DND-41 (cell line): ENCODE results near the gene EXT2.

Experiments
- ATAC-seq: fragments of 200-7000 bp; cut with Tn5 transposase; 3 replicates; pipeline ENCODE4 v1.9.1; 2021; ENCODE audit warnings: low read depth; ENCODE audit not compliant: insufficient read depth
- DNase-seq: peaks from one replicate; pipeline ENCODE4 v3.0.0-alpha.2; 2020
- H2AFZ ChIP-seq: 2 replicates; pipeline ENCODE4 v1.6.0; 2012; ENCODE audit warnings: low read depth, low read length
- H3K27ac ChIP-seq: 2 replicates; pipeline ENCODE4 v1.5.1; 2012; ENCODE audit warnings: low read length, inconsistent platforms
- H3K27me3 ChIP-seq: fragments of 200-600 bp; sonication (generic); 2 replicates; pipeline ENCODE4 v1.6.0; 2012; ENCODE audit warnings: low read length, mild to moderate bottlenecking, inconsistent platforms; ENCODE audit not compliant: insufficient read depth, poor library complexity
- H3K36me3 ChIP-seq: 2 replicates; pipeline ENCODE4 v1.5.1; 2012; ENCODE audit warnings: low read length, inconsistent platforms; ENCODE audit not compliant: insufficient read depth
- H3K4me1 ChIP-seq: 2 replicates; pipeline ENCODE4 v1.5.1; 2012; ENCODE audit warnings: mild to moderate bottlenecking, low read length; ENCODE audit not compliant: insufficient read depth
- H3K4me2 ChIP-seq: 2 replicates; pipeline ENCODE4 v1.6.0; 2012; ENCODE audit warnings: mild to moderate bottlenecking, moderate library complexity, low read length, inconsistent platforms; ENCODE audit not compliant: insufficient read depth
- H3K4me3 ChIP-seq, 2 experiments: fragments of 200-600 bp in 1 of 2; shearing (Covaris generic) in 1 of 2; 2 replicates each; pipeline ENCODE4 v1.5.1; 2012 to 2016; ENCODE audit warnings: inconsistent platforms in 2 of 2, low read length in 2 of 2, mild to moderate bottlenecking in 2 of 2, low read depth in 1 of 2, moderate library complexity in 1 of 2
- H3K79me2 ChIP-seq: 2 replicates; pipeline ENCODE4 v1.6.0; 2012; ENCODE audit warnings: low read length, inconsistent platforms; ENCODE audit not compliant: insufficient read depth
- H3K9ac ChIP-seq: 2 replicates; pipeline ENCODE4 v1.6.0; 2012; ENCODE audit warnings: low read depth, mild to moderate bottlenecking, inconsistent platforms, low read length, moderate library complexity
- H3K9me3 ChIP-seq: 2 replicates; pipeline ENCODE4 v1.5.1; 2012; ENCODE audit warnings: low read length, moderate library complexity, mild to moderate bottlenecking, inconsistent platforms; ENCODE audit not compliant: insufficient read depth, severe bottlenecking
- H4K20me1 ChIP-seq: 2 replicates; pipeline ENCODE4 v1.6.0; 2012; ENCODE audit warnings: low read length; ENCODE audit not compliant: insufficient read depth
- EZH2 ChIP-seq: IDR thresholded peaks from 3 replicates; pipeline ENCODE4 v1.6.1; 2012; ENCODE audit warnings: borderline replicate concordance, low read depth, mild to moderate bottlenecking, moderate library complexity, low read length, inconsistent platforms; ENCODE audit not compliant: severe bottlenecking
- TF ChIP-seq, protein P1 (sequence below): IDR thresholded peaks from 2 replicates; pipeline ENCODE4 v1.5.1; 2012; ENCODE audit warnings: borderline replicate concordance, low read length, moderate library complexity, mild to moderate bottlenecking; ENCODE audit not compliant: poor library complexity, severe bottlenecking; ENCODE audit errors: extremely low read depth

EXT2 gene

GRCh38 chr11:44112091-44112821, 16.8 kb downstream of the EXT2 start:
- H3K4me1 ChIP-seq, result no peaks in the 10 kb centered on the region
- no peaks in the 10 kb centered on the region for H4K20me1 ChIP-seq
- no peaks in the 10 kb centered on the region for H3K79me2 ChIP-seq
- peaks cover 61% of the 10 kb centered on the region for H3K36me3 ChIP-seq
- no peak overlapping the region for H3K4me2 ChIP-seq
- TF ChIP-seq, protein P1, sequence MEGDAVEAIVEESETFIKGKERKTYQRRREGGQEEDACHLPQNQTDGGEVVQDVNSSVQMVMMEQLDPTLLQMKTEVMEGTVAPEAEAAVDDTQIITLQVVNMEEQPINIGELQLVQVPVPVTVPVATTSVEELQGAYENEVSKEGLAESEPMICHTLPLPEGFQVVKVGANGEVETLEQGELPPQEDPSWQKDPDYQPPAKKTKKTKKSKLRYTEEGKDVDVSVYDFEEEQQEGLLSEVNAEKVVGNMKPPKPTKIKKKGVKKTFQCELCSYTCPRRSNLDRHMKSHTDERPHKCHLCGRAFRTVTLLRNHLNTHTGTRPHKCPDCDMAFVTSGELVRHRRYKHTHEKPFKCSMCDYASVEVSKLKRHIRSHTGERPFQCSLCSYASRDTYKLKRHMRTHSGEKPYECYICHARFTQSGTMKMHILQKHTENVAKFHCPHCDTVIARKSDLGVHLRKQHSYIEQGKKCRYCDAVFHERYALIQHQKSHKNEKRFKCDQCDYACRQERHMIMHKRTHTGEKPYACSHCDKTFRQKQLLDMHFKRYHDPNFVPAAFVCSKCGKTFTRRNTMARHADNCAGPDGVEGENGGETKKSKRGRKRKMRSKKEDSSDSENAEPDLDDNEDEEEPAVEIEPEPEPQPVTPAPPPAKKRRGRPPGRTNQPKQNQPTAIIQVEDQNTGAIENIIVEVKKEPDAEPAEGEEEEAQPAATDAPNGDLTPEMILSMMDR, result no peak
- no peak for TF ChIP-seq EZH2
- H3K4me3 ChIP-seq, result no peak overlapping the region
- H3K9me3 ChIP-seq, result no peaks in the 10 kb centered on the region
- no peak overlapping the region for H2AFZ ChIP-seq
- DNase-seq, result no peak
- no peak overlapping the region for H3K27ac ChIP-seq
- no peaks in the 10 kb centered on the region for H3K27me3 ChIP-seq
- no peak for ATAC-seq
- H3K9ac ChIP-seq, result no peak overlapping the region

- H4K20me1 ChIP-seq, result no peaks in the 10 kb centered on the region
- H2AFZ ChIP-seq, result no peak overlapping the region
- H3K4me2 ChIP-seq, result no peak overlapping the region
- ATAC-seq, result no peak
- no peak overlapping the region for H3K27ac ChIP-seq
- no peaks in the 10 kb centered on the region for H3K79me2 ChIP-seq
- peaks cover 59% of the 10 kb centered on the region for H3K36me3 ChIP-seq
- no peak for DNase-seq
- TF ChIP-seq, protein P1, result no peak
- no peak for TF ChIP-seq EZH2
- H3K9ac ChIP-seq, result no peak overlapping the region
- no peak overlapping the region for H3K4me3 ChIP-seq
- H3K27me3 ChIP-seq, result no peaks in the 10 kb centered on the region
- no peaks in the 10 kb centered on the region for H3K4me1 ChIP-seq
- H3K9me3 ChIP-seq, result no peaks in the 10 kb centered on the region
These were observed 17.5 kb downstream of the EXT2 start for GRCh38 chr11:44113018-44113417.

GRCh38 chr11:44113572-44113971, 18.1 kb downstream of the EXT2 start:
- H3K79me2 ChIP-seq, result no peaks in the 10 kb centered on the region
- no peak overlapping the region for H2AFZ ChIP-seq
- no peak overlapping the region for H3K9ac ChIP-seq
- H3K4me3 ChIP-seq, result no peak overlapping the region
- H3K36me3 ChIP-seq, result peaks cover 53% of the 10 kb centered on the region
- TF ChIP-seq, protein P1, result no peak
- no peak for TF ChIP-seq EZH2
- ATAC-seq (no peak), DNase-seq (no peak)
- no peaks in the 10 kb centered on the region for H4K20me1 ChIP-seq
- no peak overlapping the region for H3K4me2 ChIP-seq
- H3K4me1 ChIP-seq, result no peaks in the 10 kb centered on the region
- H3K9me3 ChIP-seq, result no peaks in the 10 kb centered on the region
- H3K27me3 ChIP-seq, result no peaks in the 10 kb centered on the region
- no peak overlapping the region for H3K27ac ChIP-seq
